Measurements from ENCODE around the gene CASZ1.

DNA sequence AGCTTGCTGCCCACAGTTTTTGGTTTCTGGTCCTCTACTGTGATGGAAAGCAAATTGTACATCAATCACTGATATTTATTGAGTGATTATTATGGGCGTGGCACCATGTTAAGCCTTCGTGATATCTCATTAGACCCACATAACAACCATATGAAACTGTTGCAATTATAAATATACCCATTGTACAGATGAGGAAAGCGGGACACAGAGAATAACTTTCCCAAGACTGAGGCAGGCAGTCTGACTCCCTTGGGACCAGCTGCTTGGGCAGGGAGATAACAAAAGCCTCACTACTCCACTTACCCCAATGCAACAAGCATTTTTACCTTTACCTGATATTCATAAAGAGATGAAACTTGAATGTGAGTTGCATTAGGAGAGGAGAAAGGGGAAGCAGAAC, 4.3 kb upstream of the CASZ1 start:
- TF ChIP-seq, protein P1, sequence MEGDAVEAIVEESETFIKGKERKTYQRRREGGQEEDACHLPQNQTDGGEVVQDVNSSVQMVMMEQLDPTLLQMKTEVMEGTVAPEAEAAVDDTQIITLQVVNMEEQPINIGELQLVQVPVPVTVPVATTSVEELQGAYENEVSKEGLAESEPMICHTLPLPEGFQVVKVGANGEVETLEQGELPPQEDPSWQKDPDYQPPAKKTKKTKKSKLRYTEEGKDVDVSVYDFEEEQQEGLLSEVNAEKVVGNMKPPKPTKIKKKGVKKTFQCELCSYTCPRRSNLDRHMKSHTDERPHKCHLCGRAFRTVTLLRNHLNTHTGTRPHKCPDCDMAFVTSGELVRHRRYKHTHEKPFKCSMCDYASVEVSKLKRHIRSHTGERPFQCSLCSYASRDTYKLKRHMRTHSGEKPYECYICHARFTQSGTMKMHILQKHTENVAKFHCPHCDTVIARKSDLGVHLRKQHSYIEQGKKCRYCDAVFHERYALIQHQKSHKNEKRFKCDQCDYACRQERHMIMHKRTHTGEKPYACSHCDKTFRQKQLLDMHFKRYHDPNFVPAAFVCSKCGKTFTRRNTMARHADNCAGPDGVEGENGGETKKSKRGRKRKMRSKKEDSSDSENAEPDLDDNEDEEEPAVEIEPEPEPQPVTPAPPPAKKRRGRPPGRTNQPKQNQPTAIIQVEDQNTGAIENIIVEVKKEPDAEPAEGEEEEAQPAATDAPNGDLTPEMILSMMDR (conservative IDR thresholded peaks at IDR 0.05 in 1 of 2, IDR thresholded peaks at IDR 0.05 in 1 of 2; ENCODE audit: low read depth in 1 of 2, low read length in 2 of 2), result no peak
- no peak for TF ChIP-seq EZH2 (IDR thresholded peaks at IDR 0.05; ENCODE audit: low read length, missing control alignments)
